ENCODE results near the gene CTBS. TPM values are rescaled to one million over a fixed set of nuclear protein-coding genes. Genes with fewer than 3 reads are reported as not detected.

Gene CTBS
- total RNA-seq, 1 experiment from 2014 or later: 10.1 TPM

GRCh38 chr1:84505493-84506001, 68.7 kb downstream of the CTBS start:
- Mint-ChIP-seq H3K27ac (peak overlapping the region; percentile 99), H3K36me3 (peaks cover 6% of the 10 kb centered on the region; the same call in 1 of the 2 replicates), H3K27me3 (ENCODE audit: low read depth) (no peaks in the 10 kb centered on the region; the same call in 1 of the 2 replicates), H3K9me3 (peaks cover 11% of the 10 kb centered on the region), H3K4me3 (peak overlapping the region; percentile 100), H3K4me1 (peaks cover 42% of the 10 kb centered on the region)
- ChIA-PET CTCF (interaction anchor here (1.0 to 2.0 kb wide), 12 partner anchors 67 to 439 kb away, joined by 3 to 12 read pairs (median 5); partner anchors contain the start of gene CTBS), POLR2A (interaction anchor here (1.3 to 1.7 kb wide), 2 partner anchors 67 to 68 kb away, joined by 5 to 7 read pairs; partner anchors contain the start of gene CTBS)
- TF ChIP-seq USF1 (CRISPR knock-in tag; IDR thresholded peaks at IDR 0.05): 0 out of 2 replicates have a peak, but pooled peaks have one; percentile 34
- no peak for TF ChIP-seq GTF2I (CRISPR knock-in tag; conservative IDR thresholded peaks at IDR 0.05)
- TF ChIP-seq ESRRA (CRISPR knock-in tag; IDR thresholded peaks at IDR 0.05; ENCODE audit: borderline replicate concordance): 0 out of 2 replicates have a peak, but pooled peaks have one; percentile 69
- no peak for TF ChIP-seq SMAD4 (CRISPR knock-in tag; IDR thresholded peaks at IDR 0.05)
- TF ChIP-seq ARID4B (CRISPR knock-in tag; IDR thresholded peaks at IDR 0.05; ENCODE audit: borderline replicate concordance): 0 out of 2 replicates have a peak, but pooled peaks have one; percentile 65
- DNase-seq (ENCODE audit: low spot score) (no peak), ATAC-seq (peak; percentile 28)

GRCh38 chr1:84504580-84505492, 69.4 kb downstream of the CTBS start:
- Mint-ChIP-seq H3K4me3 (peak overlapping the region; percentile 100), H3K36me3 (peaks cover 7% of the 10 kb centered on the region), H3K27me3 (ENCODE audit: low read depth) (no peaks in the 10 kb centered on the region; the same call in 1 of the 2 replicates), H3K4me1 (peaks cover 49% of the 10 kb centered on the region), H3K9me3 (peaks cover 11% of the 10 kb centered on the region), H3K27ac (peak overlapping the region; percentile 99)
- TF ChIP-seq GABPB1 (CRISPR knock-in tag; IDR thresholded peaks at IDR 0.05): peak; percentile 96
- TF ChIP-seq HMGXB4 (CRISPR knock-in tag; IDR thresholded peaks at IDR 0.05): no peak
- CTCF ChIA-PET: interaction anchor here (1.0 to 2.0 kb wide), 6 partner anchors 71 to 440 kb away, joined by 3 to 12 read pairs (median 3); no protein-coding TSS in a partner anchor
- POLR2A ChIA-PET: interaction anchor here (1.7 kb wide), 1 partner anchor 68 kb away, joined by 5 read pairs; no protein-coding TSS in a partner anchor
- DNase-seq (ENCODE audit: low spot score): no peak
- no peak for ATAC-seq

- peaks cover 52% of the 10 kb centered on the region for H3K4me1 Mint-ChIP-seq
- no peak overlapping the region for H3K27ac Mint-ChIP-seq
- DNase-seq (ENCODE audit: low spot score): no peak
- TF ChIP-seq ZNF232 (CRISPR knock-in tag; IDR thresholded peaks at IDR 0.05) (no peak), ZNF423 (CRISPR knock-in tag; IDR thresholded peaks at IDR 0.05) (no peak), FOXJ3 (CRISPR knock-in tag; IDR thresholded peaks at IDR 0.05; ENCODE audit: borderline replicate concordance) (no peak), RORB (CRISPR knock-in tag; IDR thresholded peaks at IDR 0.05) (no peak), SMAD4 (CRISPR knock-in tag; IDR thresholded peaks at IDR 0.05) (no peak), AR (CRISPR knock-in tag; IDR thresholded peaks at IDR 0.05) (no peak), ARID4B (CRISPR knock-in tag; IDR thresholded peaks at IDR 0.05; ENCODE audit: borderline replicate concordance) (no peak), ELF4 (CRISPR knock-in tag; IDR thresholded peaks at IDR 0.05; ENCODE audit: low read depth) (no peak), ATF1 (CRISPR knock-in tag; IDR thresholded peaks at IDR 0.05) (no peak)
These were observed 71.3 kb downstream of the CTBS start for GRCh38 chr1:84502927-84503326.

More at GRCh38 chr1:84502927-84503326, 71.3 kb downstream of the CTBS start:
- no peak overlapping the region for H3K4me3 Mint-ChIP-seq
- ChIA-PET CTCF (no interaction called here), POLR2A (no interaction called here)
- H3K27me3 Mint-ChIP-seq (ENCODE audit: low read depth): no peaks in the 10 kb centered on the region; the same call in 1 of the 2 replicates
- peaks cover 13% of the 10 kb centered on the region for H3K36me3 Mint-ChIP-seq
- ATAC-seq: no peak
- no peaks in the 10 kb centered on the region for H3K9me3 Mint-ChIP-seq

Measured in WTC11 (cell line).